HG03342 (cell line): ENCODE results near the gene KTN1.

ENCODE experiments used
- ATAC-seq: cut with Tn5 transposase; IDR thresholded peaks from one replicate; pipeline ENCODE4 v1.9.1; 2021; ENCODE audit warnings: mild to moderate bottlenecking, moderate library complexity; ENCODE audit not compliant: unreplicated experiment

Gene KTN1

DNA sequence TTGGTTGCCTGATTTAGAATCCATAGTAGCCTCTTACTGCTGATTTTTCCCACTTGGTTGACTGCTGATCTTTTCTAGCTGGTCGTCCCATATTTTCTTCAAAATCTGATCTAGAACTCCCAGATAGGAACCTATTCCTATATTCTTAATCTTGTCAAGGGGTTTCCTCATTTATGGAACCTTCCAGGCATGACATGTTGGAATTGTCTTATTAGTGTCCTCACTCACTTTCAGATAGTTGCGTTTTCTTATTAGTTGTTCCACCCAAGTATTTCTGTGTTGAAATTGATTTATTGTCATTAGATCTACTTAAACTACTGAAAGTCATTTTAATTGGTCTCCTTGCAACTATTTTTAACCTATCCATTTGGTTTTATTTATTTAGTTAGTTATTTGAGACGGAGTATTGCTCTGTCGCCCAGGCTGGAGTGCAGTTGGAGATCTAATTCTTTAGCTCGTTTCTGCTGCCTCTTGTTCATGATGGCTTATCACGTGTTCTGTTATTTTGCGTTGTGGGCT is 25.0 kb downstream of the KTN1 start:
- ATAC-seq: no peak

DNA sequence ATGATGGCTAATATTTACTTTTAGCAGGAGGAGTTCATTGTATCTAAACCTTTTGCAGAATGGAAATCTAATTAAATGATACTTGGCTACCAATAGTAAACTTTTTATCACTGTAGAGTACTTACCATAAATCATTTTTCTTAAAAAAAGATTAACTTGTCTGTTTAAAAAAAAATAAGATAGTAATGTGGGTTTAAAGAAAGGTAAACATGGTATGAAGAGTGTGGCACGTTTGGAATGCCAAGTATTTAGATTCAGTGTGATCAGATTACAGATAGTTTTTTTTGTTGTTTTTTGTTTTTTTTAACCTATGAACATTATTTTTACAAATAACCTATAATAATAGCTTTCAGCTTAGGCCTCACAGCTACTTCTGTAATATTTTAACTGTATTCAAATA is 25.8 kb downstream of the KTN1 start:
- ATAC-seq: no peak

DNA sequence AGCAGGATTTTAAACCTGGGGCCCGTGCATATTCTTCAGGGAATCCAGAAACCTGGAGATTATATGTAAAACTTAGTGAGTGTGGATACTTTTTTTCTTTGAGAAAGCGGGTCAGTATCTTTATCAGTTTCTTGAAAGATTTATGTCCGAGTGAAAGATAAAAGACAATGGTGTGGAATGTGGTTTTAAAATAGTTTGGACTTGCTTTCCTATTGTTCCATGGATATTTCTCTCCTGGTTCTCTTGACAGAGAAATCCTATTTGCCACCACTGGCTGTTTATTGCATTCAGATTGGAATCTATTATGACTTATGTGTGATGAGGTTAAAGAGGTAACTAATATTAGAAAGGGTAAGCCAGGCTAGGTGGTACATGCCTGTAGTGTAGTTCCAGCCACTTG is 27.4 kb downstream of the KTN1 start:
- no peak for ATAC-seq

DNA sequence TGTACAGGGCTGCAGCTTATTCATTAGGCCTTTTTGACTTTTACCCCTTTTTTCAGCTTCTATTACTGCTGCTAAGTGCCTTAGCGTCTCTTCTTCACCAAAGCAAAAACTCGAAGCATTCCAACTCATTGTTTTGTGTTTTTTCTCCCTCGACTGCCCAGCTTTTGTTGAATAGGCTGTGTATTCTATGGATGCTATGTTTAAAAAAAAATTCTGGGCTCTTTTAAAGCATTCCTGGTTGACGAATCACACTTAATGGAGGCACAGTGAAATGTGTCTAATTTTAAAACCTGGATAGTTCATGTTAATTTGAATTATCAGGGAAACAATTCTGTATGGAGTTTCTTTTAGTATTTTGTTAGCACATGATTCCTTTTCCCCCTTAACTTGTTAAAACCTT is 29.7 kb downstream of the KTN1 start:
- no peak for ATAC-seq

DNA sequence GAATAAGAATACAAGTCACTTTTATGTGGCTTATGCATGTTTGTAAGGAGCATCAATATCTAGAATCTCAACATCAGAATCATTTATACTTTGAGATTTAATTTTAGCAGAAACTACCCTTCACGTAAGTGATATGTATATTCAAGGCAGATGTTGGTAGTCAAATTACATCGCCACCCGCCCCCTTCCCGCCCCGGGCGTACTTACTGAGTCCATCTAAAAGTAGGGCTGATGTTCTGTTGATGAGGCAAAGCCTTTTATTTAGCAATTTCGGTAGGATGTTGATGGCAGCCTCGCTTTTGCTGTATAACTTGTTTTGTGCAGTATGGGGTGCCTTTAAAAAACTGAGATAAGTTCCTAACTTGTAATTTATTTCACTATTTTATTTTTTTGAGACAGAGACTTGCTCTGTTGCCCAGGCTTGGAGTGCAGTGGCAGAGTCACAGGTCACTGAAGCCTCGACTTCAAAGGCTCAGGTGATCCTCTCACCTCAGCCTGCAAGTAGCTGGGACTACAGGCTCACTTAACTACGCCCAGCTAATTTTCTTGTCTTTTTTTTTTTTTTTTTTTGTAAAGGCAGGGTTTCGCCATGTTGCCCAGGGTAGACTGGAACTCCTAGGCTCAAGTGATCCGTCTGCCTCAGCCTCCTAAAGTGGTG is 30.8 kb downstream of the KTN1 start:
- ATAC-seq: no peak

DNA sequence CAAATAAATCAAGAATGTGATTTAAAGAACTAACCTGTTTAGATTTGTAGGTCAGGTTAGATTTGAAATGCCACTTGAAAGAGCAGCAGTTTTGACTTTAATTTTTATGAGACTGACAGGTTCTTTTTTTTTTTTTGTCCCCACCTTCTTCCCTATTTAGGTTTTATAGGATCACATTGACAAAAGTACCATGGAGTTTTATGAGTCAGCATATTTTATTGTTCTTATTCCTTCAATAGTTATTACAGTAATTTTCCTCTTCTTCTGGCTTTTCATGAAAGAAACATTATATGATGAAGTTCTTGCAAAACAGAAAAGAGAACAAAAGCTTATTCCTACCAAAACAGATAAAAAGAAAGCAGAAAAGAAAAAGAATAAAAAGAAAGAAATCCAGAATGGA is 31.9 kb downstream of the KTN1 start:
- ATAC-seq: no peak

DNA sequence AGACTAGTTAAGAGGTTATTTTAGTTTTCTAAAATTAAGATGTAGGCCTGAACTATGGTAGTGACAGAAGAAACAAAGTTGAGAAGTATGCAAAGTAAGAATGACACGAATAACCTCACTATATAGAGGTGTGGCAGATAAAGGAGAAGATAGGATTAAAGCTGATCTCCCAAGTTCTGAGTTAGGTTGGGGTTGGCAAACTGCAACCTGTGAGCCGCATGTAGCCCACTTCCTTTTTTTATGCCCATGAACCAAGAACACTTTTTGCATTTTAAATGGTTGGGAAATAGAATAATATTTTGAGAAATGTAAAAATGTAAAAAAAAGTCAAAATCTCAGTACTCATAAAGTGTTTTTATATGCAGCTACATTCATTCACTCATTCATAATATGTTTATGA is 34.3 kb downstream of the KTN1 start:
- no peak for ATAC-seq

DNA sequence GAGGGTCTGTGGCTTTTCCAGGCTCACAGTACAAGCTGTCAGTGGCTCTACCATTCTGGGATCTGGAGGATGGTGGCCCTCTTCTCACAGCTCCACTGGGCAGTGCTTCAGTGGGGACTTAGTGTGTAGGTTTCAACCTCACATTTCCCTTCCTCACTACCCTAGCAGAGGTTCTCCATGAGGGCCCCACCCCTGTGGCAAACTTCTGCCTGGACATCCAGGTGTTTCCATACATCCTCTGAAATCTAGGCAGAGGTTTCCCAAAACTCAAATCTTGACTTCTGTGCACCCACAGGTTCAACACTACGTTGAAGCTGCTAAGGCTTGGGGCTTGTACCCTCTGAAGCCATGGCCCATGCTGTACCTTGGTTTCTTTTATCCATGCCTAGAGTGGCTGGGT is 40.3 kb downstream of the KTN1 start:
- no peak for ATAC-seq

DNA sequence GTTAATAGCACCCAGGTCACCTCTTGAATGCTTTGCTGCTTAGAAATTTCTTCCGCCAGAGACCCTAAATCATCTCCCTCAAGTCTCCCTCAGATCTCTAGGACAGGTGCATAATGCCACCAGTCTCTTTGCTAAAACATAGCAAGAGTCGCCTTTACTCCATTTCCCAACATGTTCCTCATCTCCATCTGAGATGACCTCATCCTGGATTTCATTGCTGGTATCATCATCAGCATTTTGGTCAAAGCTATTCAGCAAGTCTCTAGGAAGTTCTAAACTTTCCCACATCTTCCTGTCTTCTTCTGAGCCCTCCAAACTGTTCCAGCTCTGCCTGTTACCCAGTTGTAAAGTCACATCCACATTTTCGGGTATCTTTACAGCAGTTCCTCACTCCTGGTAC is 41.0 kb downstream of the KTN1 start:
- no peak for ATAC-seq

DNA sequence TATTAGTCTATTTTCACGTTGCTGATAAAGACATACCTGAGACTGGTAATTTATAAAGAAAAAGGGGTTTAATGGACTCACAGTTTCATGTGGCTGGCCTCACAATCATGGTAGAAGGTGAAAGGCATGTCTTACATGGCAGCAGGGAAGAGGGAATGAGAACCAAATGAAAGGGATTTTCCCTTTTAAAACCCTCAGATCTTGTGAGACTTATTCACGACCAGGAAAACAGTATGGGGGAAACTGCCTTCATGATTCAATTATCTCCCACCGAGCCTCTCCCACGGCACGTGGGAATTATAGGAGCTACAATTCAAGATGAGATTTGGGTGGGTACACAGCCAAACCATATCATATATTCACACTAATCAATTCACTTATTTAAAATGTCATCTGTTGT is 41.4 kb downstream of the KTN1 start:
- no peak for ATAC-seq

DNA sequence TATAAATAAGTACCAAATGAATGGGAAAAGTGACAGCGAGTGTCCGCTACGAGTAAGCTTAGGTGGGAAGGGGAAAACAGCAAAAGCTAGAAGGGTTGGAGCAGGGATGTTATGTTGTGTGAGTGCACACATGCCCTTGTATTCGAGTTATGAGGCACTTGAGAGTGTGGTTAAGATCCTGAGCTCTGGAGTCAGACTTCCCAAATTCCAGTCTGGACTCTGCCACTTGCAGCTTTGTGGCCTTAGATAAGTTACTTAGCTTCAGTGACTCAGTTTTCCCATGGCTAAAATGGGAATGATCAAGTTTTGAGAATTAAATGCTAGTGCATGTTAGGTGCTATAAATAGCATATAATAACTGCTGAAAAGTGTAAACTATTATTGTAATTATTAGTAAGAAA is 44.9 kb downstream of the KTN1 start:
- ATAC-seq: no peak

DNA sequence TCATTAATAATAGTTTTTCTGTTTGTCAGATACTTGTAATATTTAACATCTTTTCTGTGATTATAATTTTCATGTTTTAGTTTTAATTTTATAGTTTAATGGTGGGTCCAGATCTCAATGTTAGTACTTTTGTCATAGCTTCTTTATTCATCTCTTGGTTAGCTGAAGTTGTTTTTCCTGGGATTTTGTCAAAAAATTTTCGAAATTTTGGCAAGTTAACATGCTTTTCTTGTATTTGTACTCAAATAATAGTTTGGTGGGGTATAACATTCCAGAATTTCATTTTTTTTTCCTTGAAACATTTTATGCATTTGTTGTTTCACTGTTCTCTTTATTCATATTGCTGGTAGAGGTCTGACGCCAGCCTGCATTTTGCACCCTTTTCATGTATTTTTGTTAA is 45.5 kb downstream of the KTN1 start:
- no peak for ATAC-seq

DNA sequence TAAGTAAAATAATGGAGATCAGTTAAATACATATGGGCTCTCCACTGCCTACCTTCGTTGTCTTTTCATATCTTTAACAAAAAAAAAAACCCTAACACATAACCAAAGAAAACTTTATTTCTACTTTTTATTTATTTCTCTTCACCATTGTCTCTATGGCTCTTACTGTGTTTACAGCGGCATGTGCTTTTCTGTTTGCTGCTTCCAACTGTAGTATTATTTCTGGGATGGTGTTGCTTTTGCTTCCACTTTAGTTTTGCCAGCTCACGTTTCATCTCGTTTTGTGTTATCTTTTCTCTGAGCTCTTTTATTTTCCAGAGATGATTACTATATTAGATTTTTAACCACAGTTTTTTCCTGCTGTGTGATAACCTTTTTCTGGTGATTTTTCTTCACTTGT is 46.1 kb downstream of the KTN1 start:
- no peak for ATAC-seq

DNA sequence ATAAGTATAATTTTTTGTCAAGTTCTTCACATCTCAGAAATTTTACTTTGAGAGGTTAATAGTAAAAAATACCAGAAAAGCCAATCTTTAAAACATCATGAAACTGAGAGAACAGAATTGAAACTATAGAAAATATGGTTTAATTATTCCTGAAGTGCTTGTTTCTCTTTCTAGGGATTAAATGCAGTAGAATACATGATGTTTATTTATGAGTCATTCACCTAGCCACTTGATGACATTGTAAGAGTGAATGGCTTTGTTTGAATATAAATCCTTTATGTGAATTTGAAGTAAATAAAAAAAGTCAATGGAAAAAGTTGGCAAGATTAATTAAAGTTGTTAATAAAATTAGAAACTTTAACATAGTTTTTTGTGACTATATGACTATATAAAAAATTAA is 48.4 kb downstream of the KTN1 start:
- ATAC-seq: no peak

DNA sequence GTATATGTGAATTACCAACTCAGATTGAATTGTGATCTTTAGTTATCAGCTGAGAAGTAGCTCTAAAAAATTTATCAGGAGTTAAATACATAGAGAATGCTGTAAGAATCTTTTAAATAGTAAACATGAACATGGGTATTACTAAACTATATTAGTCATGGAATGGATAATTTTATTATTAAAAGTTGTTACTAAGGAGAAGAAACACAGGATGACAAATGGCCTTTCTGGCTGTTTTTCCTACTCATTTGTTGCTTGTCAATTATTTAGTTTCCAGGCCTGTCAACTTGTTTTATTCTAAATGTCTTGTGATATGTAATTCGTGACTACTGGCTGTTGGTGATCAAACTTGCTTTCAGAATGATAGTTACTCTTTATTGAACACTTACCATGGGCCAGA is 58.7 kb downstream of the KTN1 start:
- no peak for ATAC-seq

DNA sequence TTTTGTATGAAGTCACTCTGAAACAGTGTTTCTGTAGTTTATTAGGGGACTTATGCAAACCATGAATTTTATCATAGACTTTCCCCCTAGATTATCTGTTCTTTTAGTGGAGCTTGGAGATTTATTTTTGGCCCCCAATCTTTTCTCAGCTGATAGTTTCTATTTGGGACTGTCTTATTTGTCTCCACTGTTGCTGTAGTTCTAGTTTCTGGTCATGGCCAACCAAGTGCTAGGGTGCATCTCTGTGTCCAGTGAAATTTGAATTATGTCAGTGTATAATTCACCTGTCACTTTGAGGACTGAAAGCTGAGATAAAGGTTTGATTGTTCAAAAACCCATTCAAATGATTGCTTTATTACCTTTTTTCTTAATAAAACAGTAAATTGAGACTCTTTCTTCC is 61.3 kb downstream of the KTN1 start:
- no peak for ATAC-seq

DNA sequence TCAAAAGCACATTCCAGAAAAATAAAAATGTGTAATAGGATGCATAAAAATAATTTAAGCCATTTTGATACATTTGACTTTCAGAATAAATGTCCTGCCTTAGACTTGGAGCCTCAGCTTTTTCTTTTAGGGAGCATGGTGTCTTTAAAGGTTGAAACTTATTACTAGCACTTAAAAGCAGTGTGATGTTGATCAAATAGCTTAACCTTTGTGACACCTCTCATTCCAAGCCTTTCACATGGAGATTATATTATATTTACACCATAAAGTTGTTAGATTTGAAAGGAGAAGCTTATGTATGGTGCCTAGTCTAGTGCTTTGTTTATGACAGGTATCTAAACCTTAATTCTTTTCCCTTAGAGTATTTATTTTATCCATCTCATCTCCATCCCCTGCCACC is 61.9 kb downstream of the KTN1 start:
- ATAC-seq: no peak

DNA sequence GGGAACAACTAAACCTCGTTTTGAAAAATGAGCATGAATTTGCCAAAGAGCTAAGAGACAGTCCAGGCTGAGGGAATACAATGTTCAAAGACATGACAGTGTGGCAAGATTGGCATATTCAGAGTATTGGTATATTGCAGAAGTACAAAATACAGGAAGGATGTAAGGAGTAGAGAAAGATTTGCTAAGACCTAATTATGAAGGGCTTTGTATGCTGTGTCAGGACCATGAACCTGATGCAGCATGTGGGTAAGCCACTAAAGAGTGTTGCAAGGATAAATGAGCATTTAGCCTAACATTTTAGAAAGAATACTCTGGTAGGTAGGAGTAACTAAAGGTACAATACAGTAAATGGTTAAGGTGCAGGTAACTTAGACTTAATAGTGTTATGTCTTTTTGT is 65.1 kb downstream of the KTN1 start:
- no peak for ATAC-seq

DNA sequence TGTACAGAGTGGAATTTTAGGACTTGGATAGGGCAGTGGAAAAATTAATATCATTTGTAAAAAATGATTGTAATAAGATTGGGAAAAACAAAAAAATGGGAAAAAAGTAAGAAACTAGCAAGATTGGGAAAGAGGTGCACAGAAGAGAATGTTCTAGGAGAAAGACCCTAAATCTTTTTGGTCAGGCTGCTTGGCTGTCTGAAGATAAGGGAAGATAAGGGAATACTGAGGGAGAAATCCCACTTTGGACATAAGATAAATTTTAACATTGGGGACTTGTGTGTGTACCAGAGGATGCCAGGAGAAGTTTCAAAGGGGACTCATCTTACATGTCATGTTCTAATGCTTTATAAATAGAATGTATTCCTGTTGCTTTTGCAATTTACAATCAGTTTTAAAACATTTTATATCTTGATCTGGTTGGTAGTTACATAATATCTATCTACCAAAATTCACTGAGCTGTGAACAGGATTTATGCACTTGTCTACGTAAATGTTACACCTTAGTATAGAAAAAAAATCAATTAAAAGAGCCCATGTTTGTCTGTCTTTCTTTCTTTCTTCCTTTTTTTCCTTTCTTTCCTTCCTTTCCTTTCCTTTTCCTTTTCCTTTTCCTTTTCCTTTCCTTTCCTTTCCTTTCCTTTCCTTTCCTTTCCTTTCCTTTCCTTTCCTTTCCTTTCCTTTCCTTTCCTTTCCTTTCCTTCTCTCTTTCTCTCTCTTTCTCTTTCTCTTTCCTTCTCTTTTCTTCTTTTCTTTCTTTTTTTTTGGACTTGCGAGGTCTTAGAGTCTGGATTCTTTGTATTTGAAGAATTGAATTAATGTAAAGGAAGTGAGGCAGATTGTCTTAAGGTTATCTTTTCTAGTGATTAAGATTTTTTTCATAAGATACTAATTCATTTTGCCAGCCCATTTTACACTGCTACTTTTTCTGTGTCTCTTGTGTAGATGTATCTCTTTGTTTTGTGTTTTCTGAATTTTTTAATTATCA is 66.1 kb downstream of the KTN1 start:
- ATAC-seq: no peak

DNA sequence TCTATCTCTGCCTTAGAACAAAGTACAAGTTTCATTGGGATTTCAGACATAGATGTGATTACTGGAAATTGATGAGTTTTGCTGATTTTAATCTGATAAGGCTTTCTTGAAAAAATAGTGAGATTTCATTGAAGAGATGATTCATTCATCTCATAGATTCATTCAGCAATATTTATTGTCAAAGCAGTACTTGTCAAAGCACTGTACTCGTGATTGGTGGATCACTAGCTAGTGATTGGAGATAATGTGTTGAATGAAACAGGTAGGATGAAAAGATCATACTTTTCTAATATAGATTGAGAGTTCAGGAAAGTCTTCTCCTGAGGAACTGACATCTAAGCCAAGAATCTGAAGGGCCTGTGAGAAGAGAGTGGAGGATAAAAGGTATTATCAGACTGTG is 71.0 kb downstream of the KTN1 start:
- ATAC-seq: no peak

DNA sequence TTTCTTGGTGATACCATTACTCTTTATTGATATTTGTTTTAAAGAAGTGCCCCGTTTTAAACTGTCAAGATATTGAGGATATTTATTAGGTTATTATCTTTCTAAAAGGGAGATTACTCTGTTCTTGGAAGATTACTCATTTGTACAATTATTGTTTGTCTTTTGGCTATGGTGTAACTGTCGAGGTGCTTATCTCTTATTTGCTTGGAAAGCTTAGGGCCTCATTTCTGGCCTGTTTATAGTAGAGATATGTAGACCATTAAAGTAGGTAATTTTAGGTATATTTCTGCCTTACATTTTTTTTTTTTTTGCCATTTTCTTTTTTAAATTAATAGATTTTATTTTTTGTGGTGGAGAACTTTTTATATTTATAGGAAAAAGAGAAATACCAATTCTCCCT is 74.2 kb downstream of the KTN1 start:
- no peak for ATAC-seq

DNA sequence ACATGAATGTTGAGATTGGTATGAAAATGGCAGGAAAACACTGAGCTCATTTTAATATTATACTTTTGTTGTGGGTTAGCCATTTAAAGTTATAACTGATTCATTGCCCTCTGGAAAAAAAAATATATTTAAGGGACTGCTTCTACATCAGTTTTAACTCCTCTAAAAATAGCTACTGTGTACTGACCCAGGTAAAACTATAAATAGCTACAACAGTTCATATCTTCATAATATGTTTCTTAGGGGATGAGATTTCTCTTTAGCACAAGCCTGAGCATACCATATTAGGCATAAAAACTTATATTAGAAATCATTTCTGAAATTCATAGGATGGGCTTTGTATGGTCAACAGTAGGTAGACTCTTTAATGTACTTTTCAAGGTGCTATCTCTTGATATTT is 81.0 kb downstream of the KTN1 start:
- ATAC-seq: no peak
